ENCODE measurements around the gene SLC9A6. TPM values are rescaled to one million over a fixed set of nuclear protein-coding genes. Genes with fewer than 3 reads are reported as not detected.

Gene SLC9A6
- total and polyA plus RNA-seq, 2 of the 13 experiments (the other 11 are each of a cell fraction or from before 2014, with no cell fraction given) = 3.9 to 8.0 TPM

DNA sequence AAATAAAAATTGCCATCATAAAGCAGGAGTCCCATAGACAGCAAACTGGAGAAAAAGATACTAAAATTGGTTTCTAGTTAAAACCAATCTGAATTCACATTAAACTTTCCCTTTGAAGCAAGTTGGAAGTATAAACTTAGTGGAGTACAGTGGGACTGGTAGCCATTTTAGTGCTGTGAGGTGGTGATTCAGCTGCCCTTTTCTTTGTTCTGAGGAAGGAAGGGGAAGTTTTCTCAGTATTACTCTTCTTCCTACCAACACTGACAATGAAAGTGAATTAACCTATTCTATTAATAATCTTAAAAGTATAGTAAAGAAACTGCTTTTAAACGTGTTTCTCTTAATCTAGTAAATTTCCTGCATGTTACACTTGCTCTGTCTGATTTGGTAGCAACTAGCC, 36.7 kb downstream of the SLC9A6 start:
- no peaks in the 10 kb centered on the region for H3K79me2 ChIP-seq (ENCODE audit: insufficient read depth, low read length)
- no peaks in the 10 kb centered on the region for H3K9me3 ChIP-seq (ENCODE audit: low read length)
- POLR2A ChIA-PET = no interaction called here
- TF ChIP-seq MED13 (CRISPR knock-in tag; IDR thresholded peaks at IDR 0.05) (no peak), HES4 (CRISPR knock-in tag; IDR thresholded peaks at IDR 0.05; ENCODE audit: borderline replicate concordance) (no peak), TRIM24 (CRISPR knock-in tag; IDR thresholded peaks at IDR 0.05) (no peak), NFKBIZ (CRISPR knock-in tag; IDR thresholded peaks at IDR 0.05) (no peak), ZFP36 (IDR thresholded peaks at IDR 0.05; ENCODE audit: borderline replicate concordance, low read depth, low read length, partially characterized antibody) (no peak), TAF1 (CRISPR knock-in tag; IDR thresholded peaks at IDR 0.05) (no peak)
- TF ChIP-seq, protein P1, sequence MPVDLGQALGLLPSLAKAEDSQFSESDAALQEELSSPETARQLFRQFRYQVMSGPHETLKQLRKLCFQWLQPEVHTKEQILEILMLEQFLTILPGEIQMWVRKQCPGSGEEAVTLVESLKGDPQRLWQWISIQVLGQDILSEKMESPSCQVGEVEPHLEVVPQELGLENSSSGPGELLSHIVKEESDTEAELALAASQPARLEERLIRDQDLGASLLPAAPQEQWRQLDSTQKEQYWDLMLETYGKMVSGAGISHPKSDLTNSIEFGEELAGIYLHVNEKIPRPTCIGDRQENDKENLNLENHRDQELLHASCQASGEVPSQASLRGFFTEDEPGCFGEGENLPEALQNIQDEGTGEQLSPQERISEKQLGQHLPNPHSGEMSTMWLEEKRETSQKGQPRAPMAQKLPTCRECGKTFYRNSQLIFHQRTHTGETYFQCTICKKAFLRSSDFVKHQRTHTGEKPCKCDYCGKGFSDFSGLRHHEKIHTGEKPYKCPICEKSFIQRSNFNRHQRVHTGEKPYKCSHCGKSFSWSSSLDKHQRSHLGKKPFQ (CRISPR knock-in tag; IDR thresholded peaks at IDR 0.05; ENCODE audit: insufficient replicate concordance) = no peak
- in situ Hi-C loops (cut with HindIII; ENCODE audit: extremely low pct_ligation_motif_present, low pct_unique_long_range_greater_than_20kb) = no loop called here
- 88% methylated on average over 1 of the region's 1 CpG for WGBS (ENCODE audit: low lambda C conversion rate)
- no peak overlapping the region for H2AFZ ChIP-seq (ENCODE audit: low read length)
- H3K36me3 ChIP-seq (replicated peaks in 1 of 2; ENCODE audit: control insufficient read depth in 1 of 2, insufficient read depth in 2 of 2, low read length in 2 of 2) = no peaks in the 10 kb centered on the region
- ATAC-seq (no peak), DNase-seq (ENCODE audit: low spot score) (no peak), FAIRE-seq (no peak)
- intact Hi-C loops (cut with micrococcal nuclease; ENCODE audit: unreplicated experiment) = no loop called here
- H3K9ac ChIP-seq (ENCODE audit: insufficient read depth, low read depth, low read length) = no peak overlapping the region
- no peak overlapping the region for H3K27ac ChIP-seq (ENCODE audit: extremely low read length, insufficient read depth, low read length)
- H4K20me1 ChIP-seq (ENCODE audit: insufficient read depth, low read length) = no peaks in the 10 kb centered on the region
- CTCF ChIA-PET (ENCODE audit: low intra/inter-chr PET ratio, low total read pairs) = no interaction called here
- no peaks in the 10 kb centered on the region for H3K27me3 ChIP-seq (ENCODE audit: control insufficient read depth in 1 of 2, insufficient read depth in 2 of 2, low read length in 2 of 2)
- H3K4me2 ChIP-seq (ENCODE audit: low read depth, low read length) = no peak overlapping the region
- no peak overlapping the region for H3K4me3 ChIP-seq (replicated peaks in 1 of 3; ENCODE audit: insufficient read depth in 1 of 3, low read depth in 2 of 3, low read length in 3 of 3)
- no peaks in the 10 kb centered on the region for H3K4me1 ChIP-seq (ENCODE audit: insufficient read depth, low read length)
- BruUV-seq (replicated peaks) = no TSS peak

DNA sequence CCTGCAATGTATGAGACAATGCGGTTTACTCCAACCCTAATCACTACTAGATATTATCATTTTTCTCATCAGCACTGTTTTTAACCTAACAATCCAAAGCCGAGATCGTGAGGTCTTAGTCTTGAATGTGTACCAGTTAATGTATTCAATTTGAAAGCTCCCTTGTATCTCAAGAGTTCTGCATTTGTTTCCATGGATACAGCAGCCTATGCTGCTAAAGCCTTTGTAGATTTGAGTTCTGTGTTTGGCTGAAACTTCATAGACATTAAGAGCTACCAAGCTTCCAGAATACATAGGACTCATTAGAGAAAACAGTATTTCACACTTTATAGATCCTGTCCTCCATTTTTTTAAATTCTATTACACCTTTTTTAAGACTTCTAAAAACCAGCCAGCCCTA, 39.9 kb downstream of the SLC9A6 start:
- 98% methylated on average over 3 of the region's 3 CpGs for WGBS (ENCODE audit: low lambda C conversion rate)
- Histone ChIP-seq H3K27me3 (ENCODE audit: control insufficient read depth in 1 of 2, insufficient read depth in 2 of 2, low read length in 2 of 2) (no peaks in the 10 kb centered on the region), H2AFZ (ENCODE audit: low read length) (no peak overlapping the region), H3K4me2 (ENCODE audit: low read depth, low read length) (no peak overlapping the region), H3K9ac (ENCODE audit: insufficient read depth, low read depth, low read length) (no peak overlapping the region), H3K9me3 (ENCODE audit: low read length) (no peaks in the 10 kb centered on the region), H3K79me2 (ENCODE audit: insufficient read depth, low read length) (no peaks in the 10 kb centered on the region), H4K20me1 (ENCODE audit: insufficient read depth, low read length) (no peaks in the 10 kb centered on the region), H3K4me1 (ENCODE audit: insufficient read depth, low read length) (no peaks in the 10 kb centered on the region), H3K4me3 (replicated peaks in 1 of 3; ENCODE audit: insufficient read depth in 1 of 3, low read depth in 2 of 3, low read length in 3 of 3) (no peak overlapping the region), H3K36me3 (replicated peaks in 1 of 2; ENCODE audit: control insufficient read depth in 1 of 2, insufficient read depth in 2 of 2, low read length in 2 of 2) (no peaks in the 10 kb centered on the region), H3K27ac (ENCODE audit: extremely low read length, insufficient read depth, low read length) (no peak overlapping the region)
- ChIA-PET CTCF (ENCODE audit: low intra/inter-chr PET ratio, low total read pairs) (no interaction called here), POLR2A (no interaction called here)
- in situ Hi-C loops (cut with HindIII; ENCODE audit: extremely low pct_ligation_motif_present, low pct_unique_long_range_greater_than_20kb) (no loop called here), intact Hi-C loops (cut with micrococcal nuclease; ENCODE audit: unreplicated experiment) (loop anchor here (5.0 kb wide), 3 partner anchors 182 to 672 kb away; no protein-coding TSS in a partner anchor)
- DNase-seq (ENCODE audit: low spot score) = no peak
- no TSS peak for BruUV-seq (replicated peaks)
- FAIRE-seq = no peak
- ATAC-seq = no peak
- no peak for TF ChIP-seq ZNF546 (CRISPR knock-in tag; conservative IDR thresholded peaks at IDR 0.05)
- TF ChIP-seq, protein P2, sequence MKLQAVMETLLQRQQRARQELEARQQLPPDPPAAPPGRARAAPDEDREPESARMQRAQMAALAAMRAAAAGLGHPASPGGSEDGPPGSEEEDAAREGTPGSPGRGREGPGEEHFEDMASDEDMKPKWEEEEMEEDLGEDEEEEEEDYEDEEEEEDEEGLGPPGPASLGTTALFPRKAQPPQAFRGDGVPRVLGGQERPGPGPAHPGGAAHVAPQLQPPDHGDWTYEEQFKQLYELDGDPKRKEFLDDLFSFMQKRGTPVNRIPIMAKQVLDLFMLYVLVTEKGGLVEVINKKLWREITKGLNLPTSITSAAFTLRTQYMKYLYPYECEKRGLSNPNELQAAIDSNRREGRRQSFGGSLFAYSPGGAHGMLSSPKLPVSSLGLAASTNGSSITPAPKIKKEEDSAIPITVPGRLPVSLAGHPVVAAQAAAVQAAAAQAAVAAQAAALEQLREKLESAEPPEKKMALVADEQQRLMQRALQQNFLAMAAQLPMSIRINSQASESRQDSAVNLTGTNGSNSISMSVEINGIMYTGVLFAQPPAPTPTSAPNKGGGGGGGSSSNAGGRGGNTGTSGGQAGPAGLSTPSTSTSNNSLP (IDR thresholded peaks at IDR 0.05; ENCODE audit: low read depth, low read length) = no peak
- TF ChIP-seq ONECUT2 (CRISPR knock-in tag; IDR thresholded peaks at IDR 0.05) = no peak
- TF ChIP-seq, protein P3, sequence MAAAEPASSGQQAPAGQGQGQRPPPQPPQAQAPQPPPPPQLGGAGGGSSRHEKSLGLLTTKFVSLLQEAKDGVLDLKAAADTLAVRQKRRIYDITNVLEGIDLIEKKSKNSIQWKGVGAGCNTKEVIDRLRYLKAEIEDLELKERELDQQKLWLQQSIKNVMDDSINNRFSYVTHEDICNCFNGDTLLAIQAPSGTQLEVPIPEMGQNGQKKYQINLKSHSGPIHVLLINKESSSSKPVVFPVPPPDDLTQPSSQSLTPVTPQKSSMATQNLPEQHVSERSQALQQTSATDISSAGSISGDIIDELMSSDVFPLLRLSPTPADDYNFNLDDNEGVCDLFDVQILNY (CRISPR knock-in tag; conservative IDR thresholded peaks at IDR 0.05) = no peak
- TF ChIP-seq, protein P4, sequence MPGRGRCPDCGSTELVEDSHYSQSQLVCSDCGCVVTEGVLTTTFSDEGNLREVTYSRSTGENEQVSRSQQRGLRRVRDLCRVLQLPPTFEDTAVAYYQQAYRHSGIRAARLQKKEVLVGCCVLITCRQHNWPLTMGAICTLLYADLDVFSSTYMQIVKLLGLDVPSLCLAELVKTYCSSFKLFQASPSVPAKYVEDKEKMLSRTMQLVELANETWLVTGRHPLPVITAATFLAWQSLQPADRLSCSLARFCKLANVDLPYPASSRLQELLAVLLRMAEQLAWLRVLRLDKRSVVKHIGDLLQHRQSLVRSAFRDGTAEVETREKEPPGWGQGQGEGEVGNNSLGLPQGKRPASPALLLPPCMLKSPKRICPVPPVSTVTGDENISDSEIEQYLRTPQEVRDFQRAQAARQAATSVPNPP (CRISPR knock-in tag; IDR thresholded peaks at IDR 0.05) = no peak
- TF ChIP-seq ATF7-NPFF (CRISPR knock-in tag; IDR thresholded peaks at IDR 0.05; ENCODE audit: low read depth) = no peak
- TF ChIP-seq SNRNP70 (IDR thresholded peaks at IDR 0.05; ENCODE audit: low read depth, low read length) = no peak
